T-helper 1 cell treated with Interleukin-12 subunit alpha and Interleukin-12 subunit beta and Interleukin-4 antibody, amounts not matched to agents 30 ng/mL and 1 ng/mL, for 36 hours (primary cell): ENCODE measurements around the gene DRAXIN. TPM values are rescaled to one million over a fixed set of nuclear protein-coding genes. Genes with fewer than 3 reads are reported as not detected.

Experiments used
- intact Hi-C: fragments of 100-400 bp; cut with micrococcal nuclease; formaldehyde crosslinking; loops from one replicate; pipeline ENCODE4 v1.15.1; 2024
- total RNA-seq: library from RNA; stranded (reverse); gene quantifications from 2 replicates; pipeline ENCODE4 v1.2.3, GENCODE V29; 2022

The DRAXIN gene
- total RNA-seq, 1 donor from 2014 or later: 0.15 TPM

GRCh38 chr1:11704194-11704529 is 12.7 kb downstream of the DRAXIN start:
- intact Hi-C loops: no loop called here

DNA sequence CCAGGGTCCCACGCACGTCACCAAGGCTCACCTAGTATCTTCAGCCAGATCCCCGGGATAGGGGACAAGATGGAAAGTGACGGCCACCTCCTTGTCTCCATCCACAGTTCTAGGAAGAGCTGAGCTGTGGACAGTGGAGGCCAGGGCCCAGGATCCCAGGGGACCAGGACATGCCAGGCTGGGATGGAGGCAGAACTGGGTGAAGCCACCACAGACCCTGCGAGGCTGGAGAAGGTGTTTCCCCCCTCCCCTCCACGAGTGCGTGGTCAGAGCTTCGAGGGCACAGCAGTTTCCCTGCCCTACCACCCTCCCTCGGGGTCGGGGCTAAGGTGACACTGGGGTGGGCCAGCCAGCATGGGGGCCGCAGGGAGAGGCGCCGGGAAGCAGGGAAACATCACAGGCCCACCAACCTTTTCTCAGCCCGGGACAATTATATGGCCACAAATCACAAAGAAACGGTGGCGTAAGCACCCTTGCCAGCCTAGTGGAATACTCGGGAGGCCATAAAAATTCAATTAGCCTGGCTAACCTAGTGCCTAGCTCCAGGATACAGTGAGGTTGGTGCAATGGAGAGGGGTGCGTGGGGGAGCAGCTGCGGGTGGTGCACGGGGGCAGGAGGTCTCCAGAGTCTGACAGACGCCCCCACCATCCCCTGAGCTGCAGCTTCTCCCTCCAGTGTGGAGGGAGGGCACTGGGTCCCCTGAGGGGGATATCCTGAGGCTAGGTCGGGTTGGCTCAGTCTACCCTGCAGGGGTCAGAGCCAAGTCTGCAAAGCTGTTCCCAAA is 13.4 kb downstream of the DRAXIN start:
- intact Hi-C loops: no loop called here

DNA sequence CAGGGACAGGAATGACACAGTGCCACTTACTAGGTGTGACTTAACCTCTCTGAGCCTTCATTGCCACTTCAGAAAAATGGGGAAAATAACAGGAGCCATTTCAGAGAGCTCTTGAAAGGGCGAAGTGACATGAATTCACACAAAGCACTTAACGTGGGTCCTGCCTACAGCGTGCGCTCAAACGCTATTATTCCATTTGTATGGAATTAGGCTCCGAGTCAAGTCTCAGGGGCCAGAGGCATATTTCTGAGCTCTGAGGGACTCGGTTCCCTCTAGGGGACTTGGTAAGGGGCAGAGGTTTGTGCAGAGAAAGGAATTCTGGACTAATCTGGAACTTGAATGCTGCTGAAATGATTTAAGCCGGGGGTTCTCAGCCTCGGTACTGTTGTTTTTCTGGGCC is 14.1 kb downstream of the DRAXIN start:
- intact Hi-C loops: no loop called here

DNA sequence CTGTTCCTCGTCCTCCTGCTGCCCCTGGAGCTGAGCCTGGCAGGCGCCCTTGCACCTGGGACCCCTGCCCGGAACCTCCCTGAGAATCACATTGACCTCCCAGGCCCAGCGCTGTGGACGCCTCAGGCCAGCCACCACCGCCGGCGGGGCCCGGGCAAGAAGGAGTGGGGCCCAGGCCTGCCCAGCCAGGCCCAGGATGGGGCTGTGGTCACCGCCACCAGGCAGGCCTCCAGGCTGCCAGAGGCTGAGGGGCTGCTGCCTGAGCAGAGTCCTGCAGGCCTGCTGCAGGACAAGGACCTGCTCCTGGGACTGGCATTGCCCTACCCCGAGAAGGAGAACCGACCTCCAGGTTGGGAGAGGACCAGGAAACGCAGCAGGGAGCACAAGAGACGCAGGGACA is 14.8 kb downstream of the DRAXIN start:
- intact Hi-C loops: no loop called here

GRCh38 chr1:11707621-11708276 is 16.2 kb downstream of the DRAXIN start:
- intact Hi-C loops: no loop called here

GRCh38 chr1:11708554-11709350 is 17.2 kb downstream of the DRAXIN start:
- intact Hi-C loops: no loop called here

DNA sequence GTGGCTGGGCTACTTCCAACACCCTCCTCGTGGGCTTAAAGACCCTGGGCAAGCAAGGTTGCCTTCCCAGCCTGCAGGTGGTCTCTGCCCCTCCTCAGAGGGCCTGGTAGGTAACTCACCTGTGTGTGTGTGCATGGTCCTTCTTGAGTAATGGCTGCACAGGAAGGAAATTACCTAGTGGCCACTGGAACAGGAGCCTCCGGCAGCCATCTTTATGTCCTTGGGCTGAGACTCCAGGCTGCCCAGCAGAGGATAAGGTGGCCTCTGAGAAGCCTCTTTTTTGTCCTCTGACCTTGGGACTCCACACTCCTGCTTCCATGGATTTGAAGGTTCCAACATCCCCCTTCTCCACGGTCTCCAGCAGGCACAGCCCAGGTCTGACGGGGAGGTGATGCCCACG is 20.0 kb downstream of the DRAXIN start:
- intact Hi-C loops: no loop called here

DNA sequence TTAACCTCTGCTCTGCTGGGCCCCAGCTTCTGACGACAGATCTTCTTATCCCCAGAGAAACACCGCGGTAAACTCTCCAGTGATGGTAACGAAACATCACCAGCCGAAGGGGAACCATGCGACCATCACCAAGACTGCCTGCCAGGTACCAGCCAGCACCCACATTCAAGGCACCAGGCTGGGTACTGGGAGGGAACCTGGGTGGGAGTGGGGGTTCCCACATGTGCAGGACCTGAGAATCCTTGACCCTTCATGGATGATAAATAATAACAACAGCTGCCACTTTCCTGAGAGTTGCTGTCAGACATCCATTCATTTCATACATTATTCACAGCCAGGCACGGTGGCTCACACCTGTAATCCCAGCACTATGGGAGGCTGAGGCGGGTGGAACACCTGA is 20.8 kb downstream of the DRAXIN start:
- intact Hi-C loops: no loop called here

DNA sequence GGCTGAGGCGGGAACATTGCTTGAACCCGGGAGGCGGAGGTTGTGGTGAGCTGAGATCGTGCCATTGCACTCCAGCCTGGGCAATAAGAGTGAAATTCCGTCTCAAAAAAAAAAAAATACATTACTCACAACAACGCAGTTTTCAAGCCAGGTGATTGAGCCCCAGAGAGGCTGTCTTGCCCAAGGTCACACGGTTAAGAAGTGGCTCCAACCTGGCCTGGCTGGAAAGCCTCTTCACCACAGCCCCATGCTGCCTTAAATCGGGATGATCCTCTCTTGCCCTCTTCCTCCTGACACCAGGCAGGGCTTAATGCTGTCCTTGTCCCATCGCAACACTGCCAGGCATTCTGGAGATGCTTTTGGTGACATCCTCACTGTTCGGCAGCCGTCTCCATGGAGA is 21.6 kb downstream of the DRAXIN start:
- intact Hi-C loops: no loop called here

GRCh38 chr1:11714831-11715575 is 23.5 kb downstream of the DRAXIN start:
- intact Hi-C loops: no loop called here

GRCh38 chr1:11719313-11720032 is 28.0 kb downstream of the DRAXIN start:
- intact Hi-C loops: loop anchor here (1.0 to 2.0 kb wide), 10 partner anchors 11 to 682 kb away; partner anchors contain the start of genes AGTRAP, FBXO6, MAD2L2 and MTOR

- intact Hi-C loops: no loop called here
These were observed 28.5 kb downstream of the DRAXIN start for GRCh38 chr1:11720033-11720376.

DNA sequence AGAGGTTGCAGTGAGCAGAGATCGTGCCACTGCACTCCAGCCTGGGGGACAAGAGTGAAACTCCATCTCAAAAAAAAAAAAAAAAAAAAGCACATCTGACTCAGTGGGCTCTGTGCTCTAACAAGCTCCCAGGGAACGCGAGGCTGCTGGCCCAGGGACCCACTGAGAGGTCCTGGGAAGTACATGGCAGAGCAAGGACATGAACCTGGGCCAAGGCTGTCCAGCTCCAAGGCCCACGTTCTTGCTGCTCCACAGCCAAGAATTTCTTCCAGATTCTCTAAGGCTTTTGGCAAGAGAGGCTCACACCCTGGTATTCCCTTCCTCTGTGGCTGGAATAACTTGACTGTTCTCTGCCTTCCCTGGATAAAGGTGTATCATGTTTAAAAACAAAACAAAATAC is 29.0 kb downstream of the DRAXIN start:
- intact Hi-C loops: no loop called here

DNA sequence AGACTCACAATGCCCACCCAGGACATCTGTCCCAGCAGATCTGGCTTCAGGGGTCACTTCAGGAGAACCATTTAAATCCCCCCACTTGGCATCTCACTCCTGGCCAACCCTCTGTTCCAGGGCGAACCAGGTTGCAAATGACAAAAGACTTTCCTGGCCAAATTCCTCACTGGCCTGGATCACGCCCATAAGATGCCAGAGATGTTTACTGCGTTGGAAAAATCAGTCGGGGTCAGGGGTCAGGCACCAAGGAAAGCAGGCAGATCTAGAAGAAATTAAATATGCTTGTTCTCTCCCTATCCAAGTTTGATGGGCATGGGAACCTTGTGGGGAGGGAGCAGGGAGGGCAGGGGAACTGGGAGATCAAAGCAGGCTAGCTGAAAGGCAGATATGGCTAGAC is 29.8 kb downstream of the DRAXIN start:
- intact Hi-C loops: no loop called here

- intact Hi-C loops: no loop called here
These were observed 31.0 kb downstream of the DRAXIN start for GRCh38 chr1:11722538-11722937.

DNA sequence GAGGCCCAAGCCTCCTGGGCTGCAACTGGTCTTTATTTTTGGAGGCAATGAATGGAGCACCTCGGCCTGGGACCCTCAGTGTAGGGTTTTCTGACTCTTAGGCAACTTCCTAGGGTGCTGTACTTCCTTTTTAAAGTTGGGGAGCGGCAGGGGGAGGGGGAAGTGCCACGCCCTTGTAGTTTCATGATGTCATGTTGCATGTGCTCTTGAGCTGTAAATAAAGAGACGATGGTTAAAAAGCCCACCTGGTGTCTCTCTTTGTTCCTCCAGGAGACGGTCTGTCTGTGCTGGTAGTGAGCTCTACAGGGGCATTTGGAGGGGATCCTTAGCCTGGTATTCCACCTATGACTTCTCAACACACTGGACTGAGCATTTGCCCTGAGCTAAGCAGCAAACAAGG is 34.1 kb downstream of the DRAXIN start:
- intact Hi-C loops: no loop called here

DNA sequence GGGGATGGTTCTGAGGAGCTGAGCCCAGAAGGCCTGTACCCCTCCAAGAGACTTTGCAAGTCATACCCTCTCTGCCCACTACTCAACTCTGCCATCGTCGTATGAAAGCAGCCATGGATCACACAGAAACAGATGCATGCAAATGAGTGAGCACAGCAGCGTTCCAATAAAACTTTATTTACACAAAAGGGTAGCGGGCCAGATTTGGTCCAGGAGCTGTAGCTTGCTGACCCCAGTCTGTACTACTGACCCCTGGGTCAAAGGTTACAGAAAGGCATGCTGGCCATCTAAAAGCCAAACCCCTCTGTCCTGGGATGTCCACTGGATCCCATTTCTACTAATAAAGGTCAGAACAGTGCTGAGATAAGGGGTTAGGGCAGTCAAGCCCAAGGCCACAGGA is 35.6 kb downstream of the DRAXIN start:
- intact Hi-C loops: no loop called here

DNA sequence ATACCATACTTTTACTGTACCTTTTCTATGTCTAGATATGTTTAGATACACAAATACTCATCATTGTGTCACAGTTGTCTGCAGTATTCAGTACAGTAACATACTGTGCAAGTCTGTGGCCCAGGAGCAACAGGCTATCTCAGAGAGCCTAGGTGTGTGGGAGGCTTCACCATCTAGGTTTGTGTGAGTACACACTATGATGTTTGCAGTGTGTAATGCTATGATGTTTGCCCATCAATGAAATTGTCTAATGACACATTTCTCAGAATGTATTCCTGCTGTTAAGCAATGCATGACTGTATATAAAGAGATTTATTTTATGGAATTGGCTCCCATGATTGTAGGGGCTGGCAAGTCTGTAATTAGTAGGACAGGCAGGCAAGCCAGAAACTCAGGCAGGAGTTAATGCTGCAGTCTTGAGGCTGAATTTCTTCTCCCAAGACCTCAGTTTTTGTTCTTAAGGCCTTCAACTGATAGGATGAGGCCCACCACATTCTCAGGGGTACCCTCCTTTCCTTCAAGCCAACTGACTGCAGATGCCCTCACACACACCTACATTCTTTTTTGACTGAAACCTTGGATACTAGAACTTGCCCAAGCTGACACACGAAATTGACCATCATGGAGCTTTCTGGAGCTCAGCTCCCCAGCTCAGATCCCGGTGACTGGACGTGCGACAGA is 36.8 kb downstream of the DRAXIN start:
- intact Hi-C loops: no loop called here

- intact Hi-C loops: no loop called here
These were observed 37.6 kb downstream of the DRAXIN start for GRCh38 chr1:11729155-11729497.
